Right atrium auricular region (tissue), 2 donors: Measurements from ENCODE around the gene CHSY1. TPM values are rescaled to one million over a fixed set of nuclear protein-coding genes. Genes with fewer than 3 reads are reported as not detected.
A peak's percentile ranks its signal among the peaks of the same experiment; 100 is the strongest.

ENCODE experiments used
- DNase-seq: peaks from one replicate; pipeline ENCODE4 v3.0.0-alpha.2; 2019; ENCODE audit warnings: low spot score
- H3K27ac ChIP-seq, 2 donors: fragments of 200-600 bp; sonication (generic); 1 replicate in 1 of 2; 2 replicates in 1 of 2; pipeline ENCODE4 v1.5.1; 2016 to 2019
- H3K27me3 ChIP-seq, 2 donors: fragments of 200-600 bp; sonication (generic); one replicate each; pipeline versions ENCODE4 v1.5.1 to v1.6.0; 2017 to 2019
- H3K36me3 ChIP-seq: fragments of 200-600 bp; sonication (generic); one replicate; pipeline ENCODE4 v1.5.1; 2016
- H3K4me1 ChIP-seq, 2 donors: fragments of 200-600 bp; sonication (generic); one replicate each; pipeline versions ENCODE4 v1.5.1 to v1.6.0; 2017 to 2019
- H3K4me3 ChIP-seq, 2 donors: fragments of 200-600 bp; sonication (generic); 1 replicate in 1 of 2; 2 replicates in 1 of 2; pipeline ENCODE4 v1.5.1; 2017 to 2019; ENCODE audit warnings: mild to moderate bottlenecking in 1 of 2, moderate library complexity in 1 of 2
- H3K9me3 ChIP-seq, 2 donors: fragments of 200-600 bp; sonication (generic); one replicate each; pipeline ENCODE4 v1.5.1; 2019
- total RNA-seq, 2 donors: library from RNA; depleted of rRNA; stranded (reverse); fragments of >200 nt; gene quantifications; one replicate each; pipeline ENCODE4 v1.1.0, GENCODE V29; 2016
- TF ChIP-seq, protein P1 (sequence below), 2 donors: fragments of 200-600 bp; sonication (generic); IDR thresholded peaks; one replicate each; pipeline ENCODE4 v1.5.1; 2019; ENCODE audit warnings: antibody characterized with exemption in 2 of 2

CHSY1 gene
- total RNA-seq, 2 donors from 2014 or later: 23.1 to 26.1 TPM

DNA sequence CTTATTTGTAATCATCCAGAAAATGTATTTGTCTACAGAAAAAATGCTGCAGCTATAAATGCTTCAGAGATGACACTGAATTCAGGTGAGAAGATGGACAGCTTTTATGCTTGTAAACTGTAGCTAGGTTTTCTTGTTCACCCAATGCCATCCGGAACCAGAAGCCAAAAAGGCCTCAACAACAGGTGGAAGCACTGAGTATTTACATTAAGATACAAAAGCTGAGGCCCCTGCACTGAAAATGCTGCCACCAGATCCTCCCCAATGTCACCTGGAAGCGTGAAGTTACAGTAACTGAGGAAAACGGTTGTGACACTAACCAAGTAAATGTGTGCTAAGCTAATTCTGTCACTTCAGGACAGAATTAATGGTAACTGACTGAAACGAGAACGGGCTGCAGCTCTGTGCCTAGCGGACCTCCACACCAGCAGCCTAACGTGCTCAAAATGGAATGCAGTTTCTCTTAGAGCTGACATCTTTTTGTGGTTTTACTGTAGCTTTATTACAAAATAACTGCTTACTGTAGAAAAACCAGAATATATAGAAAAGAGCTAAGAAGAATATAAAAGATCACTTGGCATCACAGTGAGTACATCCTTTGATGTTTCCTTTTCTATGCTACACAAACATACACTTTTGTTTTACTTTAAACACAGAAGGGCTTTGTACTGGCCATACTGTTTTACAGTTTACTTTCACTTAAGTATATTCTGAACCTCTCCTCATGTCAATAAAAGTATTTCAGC lies 7.6 kb downstream of the CHSY1 start:
- H3K4me1 ChIP-seq: peaks cover 0 to 98% of the 10 kb centered on the region in 2 donors
- peak overlapping the region in 1 of 2 donors; percentile 40 for H3K27ac ChIP-seq
- H3K4me3 ChIP-seq: no peak overlapping the region
- H3K27me3 ChIP-seq: no peaks in the 10 kb centered on the region
- no peaks in the 10 kb centered on the region for H3K9me3 ChIP-seq
- DNase-seq: no peak
- TF ChIP-seq, protein P1, sequence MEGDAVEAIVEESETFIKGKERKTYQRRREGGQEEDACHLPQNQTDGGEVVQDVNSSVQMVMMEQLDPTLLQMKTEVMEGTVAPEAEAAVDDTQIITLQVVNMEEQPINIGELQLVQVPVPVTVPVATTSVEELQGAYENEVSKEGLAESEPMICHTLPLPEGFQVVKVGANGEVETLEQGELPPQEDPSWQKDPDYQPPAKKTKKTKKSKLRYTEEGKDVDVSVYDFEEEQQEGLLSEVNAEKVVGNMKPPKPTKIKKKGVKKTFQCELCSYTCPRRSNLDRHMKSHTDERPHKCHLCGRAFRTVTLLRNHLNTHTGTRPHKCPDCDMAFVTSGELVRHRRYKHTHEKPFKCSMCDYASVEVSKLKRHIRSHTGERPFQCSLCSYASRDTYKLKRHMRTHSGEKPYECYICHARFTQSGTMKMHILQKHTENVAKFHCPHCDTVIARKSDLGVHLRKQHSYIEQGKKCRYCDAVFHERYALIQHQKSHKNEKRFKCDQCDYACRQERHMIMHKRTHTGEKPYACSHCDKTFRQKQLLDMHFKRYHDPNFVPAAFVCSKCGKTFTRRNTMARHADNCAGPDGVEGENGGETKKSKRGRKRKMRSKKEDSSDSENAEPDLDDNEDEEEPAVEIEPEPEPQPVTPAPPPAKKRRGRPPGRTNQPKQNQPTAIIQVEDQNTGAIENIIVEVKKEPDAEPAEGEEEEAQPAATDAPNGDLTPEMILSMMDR (IDR thresholded peaks at IDR 0.05): no peak
- H3K36me3 ChIP-seq: no peaks in the 10 kb centered on the region

DNA sequence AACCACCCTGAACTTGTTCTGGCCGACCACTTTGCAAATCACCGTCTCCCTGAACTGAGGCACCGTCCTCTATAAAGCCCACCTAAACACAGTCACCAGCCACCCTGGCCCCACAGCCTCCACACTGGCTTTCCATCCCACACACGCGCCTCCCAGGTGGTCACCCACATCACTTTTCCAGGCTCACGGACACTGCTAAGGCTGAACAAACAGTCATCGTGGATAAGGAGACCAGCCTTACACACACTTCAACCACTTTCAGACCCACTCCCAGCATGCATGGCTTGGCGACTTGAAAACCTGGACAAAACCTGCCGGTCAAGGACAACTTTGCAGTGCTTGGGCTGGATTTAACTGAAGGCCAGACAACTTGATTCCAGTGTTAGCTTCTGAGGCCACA lies 8.4 kb downstream of the CHSY1 start:
- peak overlapping the region; percentile 21 to 40 for H3K27ac ChIP-seq
- no peak overlapping the region for H3K4me3 ChIP-seq
- H3K27me3 ChIP-seq: no peaks in the 10 kb centered on the region
- DNase-seq: no peak
- H3K9me3 ChIP-seq: no peaks in the 10 kb centered on the region
- H3K4me1 ChIP-seq: peaks cover 0 to 93% of the 10 kb centered on the region in 2 donors
- TF ChIP-seq, protein P1 (IDR thresholded peaks at IDR 0.05): no peak
- no peaks in the 10 kb centered on the region for H3K36me3 ChIP-seq

DNA sequence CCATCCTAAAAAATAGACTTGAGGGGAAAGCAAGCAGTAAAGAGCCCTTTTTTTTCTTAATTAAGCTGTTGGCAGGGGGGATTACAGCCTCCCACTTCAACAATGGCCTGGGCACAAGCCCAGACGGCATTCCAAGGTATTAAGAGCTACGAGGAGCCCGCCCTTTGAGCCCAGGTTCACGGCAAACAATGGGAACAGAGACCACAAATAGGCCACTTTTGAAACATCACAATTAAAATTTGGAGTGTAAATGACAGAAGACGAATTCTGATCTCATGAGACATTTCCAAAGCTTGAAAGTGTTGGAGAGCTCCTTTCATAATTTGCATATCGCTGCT lies 8.9 kb downstream of the CHSY1 start:
- H3K27me3 ChIP-seq: no peaks in the 10 kb centered on the region
- H3K36me3 ChIP-seq: no peaks in the 10 kb centered on the region
- no peak overlapping the region for H3K4me3 ChIP-seq
- H3K9me3 ChIP-seq: no peaks in the 10 kb centered on the region
- H3K4me1 ChIP-seq: peaks cover 0 to 89% of the 10 kb centered on the region in 2 donors
- H3K27ac ChIP-seq: peak overlapping the region; percentile 40 to 41
- no peak for DNase-seq
- TF ChIP-seq, protein P1 (IDR thresholded peaks at IDR 0.05): no peak

DNA sequence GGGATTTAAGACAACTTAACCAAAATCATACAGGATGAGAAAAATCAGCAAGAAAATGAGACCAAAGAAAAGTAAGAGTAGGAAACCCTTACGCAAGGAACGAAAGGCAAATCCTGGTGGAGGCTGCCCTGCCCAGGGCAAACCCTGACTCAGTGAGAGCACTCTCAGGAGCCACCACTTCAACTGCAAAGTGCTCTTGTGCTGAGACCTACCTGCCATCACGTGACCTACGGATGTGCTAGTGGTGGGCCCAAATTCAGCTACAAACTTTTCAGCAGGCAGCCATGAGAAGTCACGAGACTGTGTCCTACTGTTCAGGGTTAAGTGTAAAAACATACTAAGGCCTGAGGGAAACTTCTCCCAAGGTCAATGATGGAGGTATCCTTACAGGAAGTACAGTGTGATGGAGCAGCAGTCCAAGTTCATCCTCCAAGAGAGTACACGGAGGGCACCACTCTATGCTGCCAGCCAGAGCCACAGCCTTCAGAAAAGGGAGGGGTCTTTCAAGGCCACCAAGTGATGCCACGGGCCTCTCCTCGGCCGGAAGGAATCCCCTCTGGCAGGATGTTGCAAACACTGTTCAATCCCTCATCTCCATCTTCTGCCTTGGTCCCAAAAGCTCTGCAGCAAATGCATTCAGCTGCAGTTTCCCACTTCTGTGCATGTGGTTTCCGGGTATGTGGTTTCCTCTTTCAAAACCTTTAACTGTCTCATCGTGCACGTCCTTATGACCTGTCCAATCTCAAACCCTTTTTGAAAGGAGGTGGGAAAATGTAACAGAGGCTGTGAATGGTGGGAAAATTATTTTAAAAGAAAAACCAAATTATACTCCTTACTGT lies 9.5 kb downstream of the CHSY1 start:
- no peak for DNase-seq
- H3K27me3 ChIP-seq: no peaks in the 10 kb centered on the region
- no peak overlapping the region for H3K4me3 ChIP-seq
- TF ChIP-seq, protein P1 (IDR thresholded peaks at IDR 0.05): no peak
- no peaks in the 10 kb centered on the region for H3K9me3 ChIP-seq
- no peaks in the 10 kb centered on the region for H3K36me3 ChIP-seq
- H3K4me1 ChIP-seq: peaks cover 0 to 83% of the 10 kb centered on the region in 2 donors
- H3K27ac ChIP-seq: peak overlapping the region; percentile 40 to 41

DNA sequence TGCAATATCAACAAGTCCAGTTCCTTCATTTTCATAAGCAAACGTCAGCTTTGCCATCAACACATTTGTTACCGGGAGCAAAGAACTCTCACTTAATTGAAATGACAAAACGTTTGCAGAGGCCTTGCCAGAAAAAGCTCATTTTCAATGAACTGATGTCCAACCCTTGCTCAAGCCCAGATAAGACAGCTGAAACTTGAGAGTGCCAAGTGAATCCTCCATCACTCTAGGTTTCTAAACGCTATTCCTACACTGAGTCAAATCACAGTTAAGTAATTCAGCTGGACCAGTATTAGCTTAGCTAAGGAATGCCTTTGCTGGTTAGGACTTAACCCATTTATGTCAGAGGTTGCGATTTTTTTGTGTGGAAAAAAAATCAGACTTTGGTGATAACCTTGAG lies 11.5 kb downstream of the CHSY1 start:
- H3K27me3 ChIP-seq: no peaks in the 10 kb centered on the region
- H3K9me3 ChIP-seq: no peaks in the 10 kb centered on the region
- no peak overlapping the region for H3K4me3 ChIP-seq
- DNase-seq: no peak
- peak overlapping the region; percentile 19 to 28 for H3K27ac ChIP-seq
- peaks cover 0 to 64% of the 10 kb centered on the region in 2 donors for H3K4me1 ChIP-seq
- TF ChIP-seq, protein P1 (IDR thresholded peaks at IDR 0.05): no peak
- H3K36me3 ChIP-seq: peaks cover under 1% of the 10 kb centered on the region
